CD4-positive, alpha-beta T cell (primary cell): ENCODE data around the gene STAT5B. TPM values are rescaled to one million over a fixed set of nuclear protein-coding genes. Genes with fewer than 3 reads are reported as not detected.

Experiments used
- ATAC-seq: fragments of 200-7000 bp; cut with Tn5 transposase; one replicate; pipeline ENCODE4 v1.10.0; 2022; ENCODE audit warnings: mild to moderate bottlenecking; ENCODE audit not compliant: poor library complexity
- CTCF ChIA-PET: fragments of 350-600 bp; sonication (Branson Sonifier 250); formaldehyde crosslinking; loops from one replicate; lab custom pipeline; 2021; ENCODE audit warnings: antibody characterized with exemption, inconsistent platforms; lab: Charles Lee
- POLR2A ChIA-PET: fragments of 350-600 bp; sonication (Branson Sonifier 250); formaldehyde crosslinking; loops from one replicate; lab custom pipeline; 2021; ENCODE audit warnings: antibody characterized with exemption, inconsistent platforms; lab: Charles Lee
- DNase-seq, 14 experiments: peaks; one replicate each; pipeline ENCODE4 v3.0.0-alpha.2; 2013 to 2020; ENCODE audit warnings: mixed read lengths in 2 of 14
- H3K27ac ChIP-seq, 2 donors: one replicate each; pipeline versions ENCODE4 v1.5.1 to v1.7.0; 2013; ENCODE audit warnings: low read length in 2 of 2, low read depth in 1 of 2, mild to moderate bottlenecking in 1 of 2
- H3K27me3 ChIP-seq, 2 experiments: 1 replicate in 1 of 2; 2 replicates in 1 of 2; pipeline versions ENCODE4 v1.6.1 to v1.7.0; 2013; ENCODE audit warnings: low read length in 2 of 2, control low read depth in 1 of 2, mild to moderate bottlenecking in 1 of 2, moderate library complexity in 1 of 2; ENCODE audit not compliant: insufficient read depth in 2 of 2, control insufficient read depth in 1 of 2
- H3K36me3 ChIP-seq: one replicate; pipeline ENCODE4 v1.6.1; 2013; ENCODE audit warnings: low read length, control low read depth; ENCODE audit not compliant: insufficient read depth
- H3K4me1 ChIP-seq: one replicate; pipeline ENCODE4 v1.6.1; 2013; ENCODE audit warnings: low read length, control low read depth; ENCODE audit not compliant: insufficient read depth
- H3K4me3 ChIP-seq: one replicate; pipeline ENCODE4 v1.5.1; 2013; ENCODE audit warnings: mild to moderate bottlenecking, low read length, moderate library complexity
- H3K9me3 ChIP-seq, 2 experiments: 1 replicate in 1 of 2; 2 replicates in 1 of 2; pipeline versions ENCODE4 v1.6.1 to v1.7.0; 2013; ENCODE audit warnings: low read length in 2 of 2, mild to moderate bottlenecking in 2 of 2, control low read depth in 1 of 2, moderate library complexity in 1 of 2; ENCODE audit not compliant: control insufficient read depth in 1 of 2, insufficient read depth in 1 of 2
- H3K27ac Mint-ChIP-seq: one replicate; pipeline ENCODE4 v1.8.0; 2020; ENCODE audit warnings: mixed read lengths
- H3K27me3 Mint-ChIP-seq: one replicate; pipeline ENCODE4 v1.8.0; 2021; ENCODE audit warnings: mixed read lengths
- H3K36me3 Mint-ChIP-seq: one replicate; pipeline ENCODE4 v1.8.0; 2021; ENCODE audit warnings: low read depth, mixed read lengths
- H3K4me1 Mint-ChIP-seq: one replicate; pipeline ENCODE4 v1.8.0; 2021; ENCODE audit warnings: low read depth, mixed read lengths
- H3K4me3 Mint-ChIP-seq: one replicate; pipeline ENCODE4 v1.8.0; 2020; ENCODE audit warnings: mild to moderate bottlenecking, mixed read lengths
- H3K9me3 Mint-ChIP-seq: one replicate; pipeline ENCODE4 v1.8.0; 2020; ENCODE audit warnings: mixed read lengths
- CTCF ChIP-seq: fragments of 200-600 bp; IDR thresholded peaks from one replicate; pipeline ENCODE4 v1.8.0; 2022; ENCODE audit warnings: antibody characterized with exemption, mild to moderate bottlenecking
- intact Hi-C, 2 experiments: fragments of 100-400 bp; cut with DNase I in 1 of 2; cut with micrococcal nuclease in 1 of 2; formaldehyde crosslinking; loops; one replicate each; pipeline versions ENCODE4 v1.15.1 to v1.9.0; 2023 to 2025; cut with DNase I, micrococcal nuclease
- total RNA-seq, 174 experiments: library from RNA in 2 of 174; stranded (reverse) in 2 of 174; gene quantifications; one replicate each; pipeline ENCODE4 v1.2.3 and lab custom pipeline; 2021 to 2026

Gene STAT5B
- total RNA-seq, 2 experiments from 2014 or later: 99.4 to 104 TPM

- POLR2A ChIA-PET: interaction anchor here (1.0 to 13.5 kb wide), 7 partner anchors 14 to 115 kb away, joined by 3 to 301 read pairs (median 21); partner anchors contain the start of genes STAT3 and STAT5A
- Mint-ChIP-seq H3K36me3 (peaks cover 32% of the 10 kb centered on the region), H3K4me3 (peak overlapping the region; percentile 92), H3K4me1 (peaks cover 76% of the 10 kb centered on the region), H3K9me3 (no peaks in the 10 kb centered on the region), H3K27ac (peak overlapping the region; percentile 91), H3K27me3 (no peaks in the 10 kb centered on the region)
- DNase-seq (peak in 1 of 14 experiments; percentile 43), ATAC-seq (peak; percentile 14)
- peak overlapping the region; percentile 91 for H3K4me3 ChIP-seq
- no peak for TF ChIP-seq CTCF
- no peaks in the 10 kb centered on the region for H3K9me3 ChIP-seq
- peak overlapping the region; percentile 60 to 76 for H3K27ac ChIP-seq
- H3K27me3 ChIP-seq: no peaks in the 10 kb centered on the region
- CTCF ChIA-PET: interaction anchor here (0.8 to 3.6 kb wide), 4 partner anchors 16 to 51 kb away, joined by 4 to 35 read pairs (median 6); no protein-coding TSS in a partner anchor
- intact Hi-C loops: loop anchor here in 1 of 2 experiments (1.0 kb wide), 1 partner anchor 25 kb away; no protein-coding TSS in a partner anchor
- H3K4me1 ChIP-seq: peaks cover 35% of the 10 kb centered on the region
- H3K36me3 ChIP-seq: no peaks in the 10 kb centered on the region
These were observed 2.5 kb downstream of the STAT5B start for GRCh38 chr17:42273474-42274252.

GRCh38 chr17:42272162-42272907, 3.9 kb downstream of the STAT5B start:
- Mint-ChIP-seq H3K4me1 (peaks cover 78% of the 10 kb centered on the region), H3K9me3 (no peaks in the 10 kb centered on the region), H3K36me3 (peaks cover 26% of the 10 kb centered on the region), H3K27ac (peak overlapping the region; percentile 91), H3K4me3 (peak overlapping the region; percentile 88), H3K27me3 (no peaks in the 10 kb centered on the region)
- ATAC-seq: peak; percentile 24
- intact Hi-C loops: loop anchor here in 1 of 2 experiments (1.0 kb wide), 1 partner anchor 50 kb away; no protein-coding TSS in a partner anchor
- ChIA-PET POLR2A (interaction anchor here (0.7 to 13.5 kb wide), 5 partner anchors 15 to 78 kb away, joined by 3 to 301 read pairs (median 7); partner anchors contain the start of gene STAT5A), CTCF (interaction anchor here (0.9 to 6.1 kb wide), 4 partner anchors 12 to 50 kb away, joined by 3 to 51 read pairs (median 32); no protein-coding TSS in a partner anchor)
- H3K27me3 ChIP-seq: no peaks in the 10 kb centered on the region
- peaks cover 41% of the 10 kb centered on the region for H3K4me1 ChIP-seq
- no peaks in the 10 kb centered on the region for H3K9me3 ChIP-seq
- TF ChIP-seq CTCF: no peak
- H3K27ac ChIP-seq: peak overlapping the region; percentile 60 to 76
- H3K36me3 ChIP-seq: no peaks in the 10 kb centered on the region
- peak in 3 of 14 experiments; percentile 60 to 77 (median 64) for DNase-seq
- peak overlapping the region; percentile 91 for H3K4me3 ChIP-seq

GRCh38 chr17:42271779-42272035, 4.5 kb downstream of the STAT5B start:
- CTCF ChIA-PET: interaction anchor here (0.9 to 6.1 kb wide), 3 partner anchors 11 to 50 kb away, joined by 3 to 51 read pairs (median 28); no protein-coding TSS in a partner anchor
- intact Hi-C loops: loop anchor here in 1 of 2 experiments (1.0 kb wide), 1 partner anchor 49 kb away; no protein-coding TSS in a partner anchor
- DNase-seq: no peak
- no peaks in the 10 kb centered on the region for H3K36me3 ChIP-seq
- TF ChIP-seq CTCF: no peak
- Mint-ChIP-seq H3K4me1 (peaks cover 80% of the 10 kb centered on the region), H3K27ac (peak overlapping the region; percentile 91), H3K9me3 (no peaks in the 10 kb centered on the region), H3K4me3 (peak overlapping the region; percentile 88), H3K36me3 (peaks cover 26% of the 10 kb centered on the region), H3K27me3 (no peaks in the 10 kb centered on the region)
- H3K4me1 ChIP-seq: peaks cover 41% of the 10 kb centered on the region
- no peaks in the 10 kb centered on the region for H3K27me3 ChIP-seq
- POLR2A ChIA-PET: interaction anchor here (8.9 to 13.5 kb wide), 2 partner anchors 16 to 22 kb away, joined by 136 to 301 read pairs; partner anchors contain the start of gene STAT5A
- H3K9me3 ChIP-seq: no peaks in the 10 kb centered on the region
- peak overlapping the region; percentile 60 to 76 for H3K27ac ChIP-seq
- peak overlapping the region; percentile 91 for H3K4me3 ChIP-seq
- ATAC-seq: no peak
